Amniotic stem cell (primary cell): ENCODE measurements around the gene HPCAL1.

ENCODE experiments used
- DNase-seq: peaks from one replicate; lab custom pipeline; 2025; lab: John Stamatoyannopoulos, UW

The HPCAL1 gene

GRCh38 chr2:10303181-10303693, 533 bp downstream of the HPCAL1 start:
- DNase-seq = no peak

GRCh38 chr2:10303694-10304378, 1.1 kb downstream of the HPCAL1 start:
- peak; percentile 30 for DNase-seq

- DNase-seq = no peak
These were observed 2.0 kb downstream of the HPCAL1 start for GRCh38 chr2:10304458-10305253.

GRCh38 chr2:10305254-10305635, 2.5 kb downstream of the HPCAL1 start:
- peak; percentile 13 for DNase-seq

- DNase-seq = no peak
These were observed 3.0 kb downstream of the HPCAL1 start for GRCh38 chr2:10305715-10306114.

- DNase-seq = no peak
These were observed 4.3 kb downstream of the HPCAL1 start for GRCh38 chr2:10306901-10307463.

- no peak for DNase-seq
These were observed 5.0 kb downstream of the HPCAL1 start for GRCh38 chr2:10307561-10308156.

- no peak for DNase-seq
These were observed 6.2 kb downstream of the HPCAL1 start for GRCh38 chr2:10308866-10309265.

GRCh38 chr2:10309286-10309685, 6.6 kb downstream of the HPCAL1 start:
- no peak for DNase-seq

GRCh38 chr2:10310309-10310888, 7.7 kb downstream of the HPCAL1 start:
- DNase-seq = no peak

GRCh38 chr2:10311736-10312135, 9.0 kb downstream of the HPCAL1 start:
- no peak for DNase-seq

GRCh38 chr2:10312437-10312957, 9.8 kb downstream of the HPCAL1 start:
- no peak for DNase-seq

- no peak for DNase-seq
These were observed 13.6 kb downstream of the HPCAL1 start for GRCh38 chr2:10316336-10316735.

GRCh38 chr2:10316860-10317259, 14.2 kb downstream of the HPCAL1 start:
- DNase-seq = no peak

- no peak for DNase-seq
These were observed 14.9 kb downstream of the HPCAL1 start for GRCh38 chr2:10317646-10318045.

GRCh38 chr2:10318345-10318744, 15.6 kb downstream of the HPCAL1 start:
- DNase-seq = no peak

- no peak for DNase-seq
These were observed 17.3 kb downstream of the HPCAL1 start for GRCh38 chr2:10319892-10320574.

- DNase-seq = no peak
These were observed 17.8 kb downstream of the HPCAL1 start for GRCh38 chr2:10320575-10320931.

- DNase-seq = no peak
These were observed 18.2 kb downstream of the HPCAL1 start for GRCh38 chr2:10320933-10321332.

GRCh38 chr2:10321622-10322021, 18.9 kb downstream of the HPCAL1 start:
- no peak for DNase-seq

GRCh38 chr2:10322481-10322880, 19.8 kb downstream of the HPCAL1 start:
- DNase-seq = no peak
